Measurements from ENCODE around the gene TMEM14C.

TMEM14C gene

DNA sequence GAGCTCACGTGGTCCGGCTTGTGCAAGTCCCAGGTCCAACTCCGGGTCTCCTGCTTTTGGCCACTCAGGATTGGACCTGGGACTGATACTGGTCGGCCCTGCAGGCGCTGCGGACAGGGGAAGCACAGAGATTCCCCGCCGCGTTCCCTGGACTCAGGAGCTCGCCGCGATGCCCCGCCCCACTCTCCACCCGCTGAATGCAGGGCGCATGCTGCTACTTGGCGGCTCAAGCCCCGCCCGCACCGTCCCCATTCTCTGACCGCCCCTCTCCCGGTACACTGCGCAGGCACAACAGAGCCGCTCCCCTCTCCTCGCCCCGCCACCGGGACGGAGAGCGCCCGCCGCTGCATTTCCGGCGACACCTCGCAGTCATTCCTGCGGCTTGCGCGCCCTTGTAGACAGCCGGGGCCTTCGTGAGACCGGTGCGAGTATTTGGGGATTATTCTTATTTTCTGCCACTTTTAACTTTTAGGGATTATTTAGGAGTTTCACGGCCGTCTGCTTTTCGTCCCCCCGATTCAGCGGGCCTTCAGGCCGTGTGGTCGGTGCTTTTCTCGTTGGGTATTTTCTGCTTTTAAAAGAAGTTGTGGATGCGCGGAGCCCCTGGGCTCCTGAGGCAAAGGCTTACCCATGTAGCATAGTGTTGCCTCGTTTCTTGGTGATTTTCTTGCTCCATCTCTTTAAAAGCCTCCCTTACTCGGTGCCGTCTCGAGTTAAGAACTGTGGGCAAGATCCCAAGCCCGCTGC lies at the start of gene TMEM14C:
TMEM14C (plus strand) TSS at position 251 of the 747 bp plus-strand sequence. CDS start 1,544 bp downstream, outside the sequence.
- TF ChIP-seq, protein P1, sequence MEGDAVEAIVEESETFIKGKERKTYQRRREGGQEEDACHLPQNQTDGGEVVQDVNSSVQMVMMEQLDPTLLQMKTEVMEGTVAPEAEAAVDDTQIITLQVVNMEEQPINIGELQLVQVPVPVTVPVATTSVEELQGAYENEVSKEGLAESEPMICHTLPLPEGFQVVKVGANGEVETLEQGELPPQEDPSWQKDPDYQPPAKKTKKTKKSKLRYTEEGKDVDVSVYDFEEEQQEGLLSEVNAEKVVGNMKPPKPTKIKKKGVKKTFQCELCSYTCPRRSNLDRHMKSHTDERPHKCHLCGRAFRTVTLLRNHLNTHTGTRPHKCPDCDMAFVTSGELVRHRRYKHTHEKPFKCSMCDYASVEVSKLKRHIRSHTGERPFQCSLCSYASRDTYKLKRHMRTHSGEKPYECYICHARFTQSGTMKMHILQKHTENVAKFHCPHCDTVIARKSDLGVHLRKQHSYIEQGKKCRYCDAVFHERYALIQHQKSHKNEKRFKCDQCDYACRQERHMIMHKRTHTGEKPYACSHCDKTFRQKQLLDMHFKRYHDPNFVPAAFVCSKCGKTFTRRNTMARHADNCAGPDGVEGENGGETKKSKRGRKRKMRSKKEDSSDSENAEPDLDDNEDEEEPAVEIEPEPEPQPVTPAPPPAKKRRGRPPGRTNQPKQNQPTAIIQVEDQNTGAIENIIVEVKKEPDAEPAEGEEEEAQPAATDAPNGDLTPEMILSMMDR (IDR thresholded peaks at IDR 0.05; ENCODE audit: low read length, missing control alignments) = no peak
- DNase-seq (ENCODE audit: low read depth) = peak; percentile 99
- peak within 1 kb of the TSS; percentile 90 for H3K4me3 ChIP-seq (replicated peaks; ENCODE audit: low read depth, low read length)

DNA sequence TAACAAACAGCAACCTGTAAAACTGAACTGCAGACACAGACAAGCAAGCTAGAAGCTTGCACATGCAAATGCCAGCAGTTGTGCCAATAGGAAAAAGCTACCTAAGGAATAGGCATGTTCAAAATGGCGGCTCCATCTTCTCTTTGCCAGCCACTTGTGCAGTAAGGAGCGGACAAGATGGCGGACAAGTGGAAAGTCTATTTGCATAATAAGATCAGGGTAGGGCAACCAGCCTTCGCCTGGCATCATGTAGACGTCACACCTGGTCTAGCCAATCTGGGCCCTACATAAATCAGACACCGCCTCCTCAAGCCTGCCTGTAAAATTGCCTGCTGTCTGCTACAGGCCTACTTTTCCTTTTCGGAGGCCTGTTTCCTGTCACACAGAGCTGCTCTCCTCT lies 46.5 kb upstream of the TMEM14C start:
- no peak for DNase-seq (ENCODE audit: low read depth)
- no peak overlapping the region for H3K4me3 ChIP-seq (replicated peaks; ENCODE audit: low read depth, low read length)
- TF ChIP-seq, protein P1 (IDR thresholded peaks at IDR 0.05; ENCODE audit: low read length, missing control alignments) = no peak

DNA sequence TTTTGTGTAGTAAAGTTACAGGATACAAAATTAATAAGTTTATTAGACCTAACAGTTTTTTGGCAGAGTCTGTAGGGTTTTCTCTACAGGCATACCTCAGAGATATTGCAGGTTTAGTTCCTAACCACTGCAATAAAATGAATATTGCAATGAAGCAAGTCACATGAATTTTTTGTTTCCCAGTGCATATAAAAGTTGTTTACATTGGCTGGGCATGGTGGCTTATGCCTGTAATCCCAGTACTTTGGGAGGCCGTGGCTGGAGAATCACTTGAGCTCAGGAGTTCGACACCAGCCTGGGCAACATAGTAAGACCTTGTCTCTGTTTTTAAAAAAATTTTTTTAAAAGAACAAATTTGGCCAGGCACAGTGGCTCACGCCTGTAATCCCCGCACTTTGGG lies 44.4 kb upstream of the TMEM14C start:
- no peak for DNase-seq (ENCODE audit: low read depth)
- no peak overlapping the region for H3K4me3 ChIP-seq (replicated peaks; ENCODE audit: low read depth, low read length)
- TF ChIP-seq, protein P1 (IDR thresholded peaks at IDR 0.05; ENCODE audit: low read length, missing control alignments) = no peak

DNA sequence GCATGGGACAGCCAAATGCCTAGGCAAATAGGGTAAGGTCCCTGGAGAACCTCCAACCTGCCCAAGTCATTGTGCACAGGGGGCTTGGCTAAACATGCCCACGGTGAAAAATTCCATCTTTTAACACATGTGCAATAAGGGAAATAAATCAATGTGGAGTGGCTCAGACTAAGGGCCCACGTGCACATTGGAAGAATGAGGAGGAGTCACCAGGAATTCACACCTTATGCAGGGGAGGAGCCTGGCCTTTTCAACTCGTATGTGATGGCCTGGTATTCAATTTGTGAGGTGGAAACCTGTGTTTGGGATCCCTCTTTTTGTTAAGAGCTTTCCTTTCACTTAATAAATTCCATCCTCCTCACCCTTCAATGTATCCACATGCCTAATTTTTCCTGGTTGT lies 41.1 kb upstream of the TMEM14C start:
- TF ChIP-seq, protein P1 (IDR thresholded peaks at IDR 0.05; ENCODE audit: low read length, missing control alignments) = no peak
- no peak overlapping the region for H3K4me3 ChIP-seq (replicated peaks; ENCODE audit: low read depth, low read length)
- DNase-seq (ENCODE audit: low read depth) = no peak

DNA sequence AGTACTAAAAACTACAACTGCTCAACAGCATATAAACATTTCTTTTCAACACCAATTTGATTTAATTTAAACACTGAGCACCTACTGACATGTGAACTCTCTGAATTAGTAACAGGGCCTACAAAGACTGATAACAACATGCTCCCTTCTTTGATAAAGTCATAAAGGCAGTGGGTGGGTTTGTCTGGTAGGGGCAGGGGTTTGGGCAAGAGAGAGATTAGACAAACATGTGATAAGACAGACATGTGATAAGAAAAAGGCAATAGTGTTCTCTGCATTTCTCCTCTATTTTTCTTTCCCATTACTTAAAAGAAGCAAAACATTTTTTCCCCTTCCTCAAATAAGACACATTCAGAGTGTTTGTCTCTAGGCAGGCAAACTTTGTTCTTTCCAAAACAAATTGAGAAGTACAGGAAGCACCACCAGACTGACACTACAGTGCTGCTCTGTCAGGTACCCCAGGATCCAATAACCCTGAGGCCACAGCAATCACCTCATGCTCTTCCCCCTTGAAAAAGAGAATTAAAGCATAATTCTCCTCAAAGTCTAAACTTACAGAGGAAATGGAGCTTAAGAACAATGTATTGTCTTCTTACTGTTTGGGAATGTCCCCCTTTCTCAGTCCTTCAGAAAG lies 40.4 kb upstream of the TMEM14C start:
- no peak for DNase-seq (ENCODE audit: low read depth)
- no peak overlapping the region for H3K4me3 ChIP-seq (replicated peaks; ENCODE audit: low read depth, low read length)
- TF ChIP-seq, protein P1 (IDR thresholded peaks at IDR 0.05; ENCODE audit: low read length, missing control alignments) = no peak

DNA sequence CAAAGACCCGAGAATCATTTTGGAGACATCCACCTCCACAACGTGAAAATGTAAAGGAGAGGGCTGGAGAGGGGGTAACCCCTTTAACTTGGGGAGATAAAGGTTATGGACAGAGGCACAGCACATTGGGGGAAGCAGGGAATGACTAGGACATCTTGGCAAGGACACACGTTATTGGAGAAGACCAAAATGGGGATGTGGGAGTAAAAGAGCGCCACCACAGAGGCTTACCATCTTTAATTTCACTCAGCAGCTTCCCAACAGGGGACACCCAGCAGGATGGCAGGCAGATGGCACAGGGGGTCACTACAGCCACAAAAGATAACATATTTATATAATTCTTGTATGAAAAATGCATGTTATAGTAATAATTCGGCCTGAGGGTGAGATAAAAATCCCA lies 38.3 kb upstream of the TMEM14C start:
- TF ChIP-seq, protein P1 (IDR thresholded peaks at IDR 0.05; ENCODE audit: low read length, missing control alignments) = no peak
- no peak for DNase-seq (ENCODE audit: low read depth)
- no peak overlapping the region for H3K4me3 ChIP-seq (replicated peaks; ENCODE audit: low read depth, low read length)

Data from fibroblast of pulmonary artery (primary cell).